ENCODE results near the gene PILRA.
"Not testable (repeated sequence)": the region's sequence is repeated elsewhere in the genome, so short reads cannot be mapped to it uniquely, and the experiment has no call there.

PILRA gene

GRCh38 chr7:100380196-100380595 lies 6.9 kb downstream of the PILRA start:
- DNase-seq (ENCODE audit: low spot score): no peak

DNA sequence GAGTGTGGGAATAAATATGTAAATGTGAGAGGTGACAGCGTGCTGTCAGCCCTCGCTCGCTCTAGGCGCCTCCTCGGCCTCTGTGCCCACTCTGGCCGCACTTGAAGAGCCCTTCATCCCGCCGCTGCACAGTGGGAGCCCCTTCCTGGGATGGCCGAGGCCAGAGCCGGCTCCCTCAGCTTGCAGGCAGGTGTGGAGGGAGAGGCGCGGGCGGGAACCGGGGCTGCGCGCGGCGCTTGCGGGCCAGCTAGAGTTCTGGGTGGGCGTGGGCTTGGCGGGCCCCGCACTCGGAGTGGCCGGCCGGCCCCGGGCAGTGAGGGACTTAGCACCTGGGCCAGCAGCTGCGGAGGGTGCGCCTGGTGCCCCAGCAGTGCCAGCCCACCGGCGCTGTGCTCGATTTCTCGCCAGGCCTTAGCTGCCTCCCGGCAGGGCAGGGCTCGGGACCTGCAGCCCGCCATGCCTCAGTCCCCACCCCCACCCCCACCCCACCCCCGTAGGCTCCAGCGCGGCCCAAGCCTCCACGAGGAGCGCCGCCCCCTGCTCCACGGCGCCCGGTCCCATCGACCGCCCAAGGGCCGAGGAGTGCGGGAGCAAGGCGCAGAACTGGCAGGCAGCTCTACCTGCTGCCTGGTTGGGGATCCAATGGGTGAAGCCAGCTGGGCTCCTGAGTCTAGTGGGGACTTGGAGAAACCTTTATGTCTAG lies 8.4 kb downstream of the PILRA start:
- not testable (repeated sequence) for DNase-seq (ENCODE audit: low spot score)

GRCh38 chr7:100382234-100382853 lies 9.1 kb downstream of the PILRA start:
- not testable (repeated sequence) for DNase-seq (ENCODE audit: low spot score)

- no peak for DNase-seq (ENCODE audit: low spot score)
Observed at GRCh38 chr7:100384628-100385294, 11.5 kb downstream of the PILRA start.

- no peak for DNase-seq (ENCODE audit: low spot score)
Observed at GRCh38 chr7:100386940-100387339, 13.7 kb downstream of the PILRA start.

DNA sequence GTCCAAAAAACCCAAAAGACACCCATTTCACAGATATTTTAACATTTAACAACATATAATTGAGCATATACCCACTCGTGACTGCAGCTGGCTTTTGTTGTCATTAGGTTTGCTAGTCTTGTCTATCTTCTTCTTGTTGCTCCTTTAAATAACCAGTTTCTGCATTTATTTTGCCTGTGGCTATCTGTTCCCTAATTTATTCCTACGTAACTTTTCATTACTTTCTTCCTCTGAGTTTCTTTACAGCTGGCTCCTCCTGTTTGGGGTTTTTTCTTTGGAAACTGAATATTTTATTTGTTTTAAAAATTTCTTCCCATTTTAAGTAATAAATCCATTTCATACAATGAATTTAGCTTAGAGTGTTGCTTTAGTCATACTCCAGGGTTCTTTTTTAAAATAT lies 14.4 kb downstream of the PILRA start:
- no peak for DNase-seq (ENCODE audit: low spot score)

DNA sequence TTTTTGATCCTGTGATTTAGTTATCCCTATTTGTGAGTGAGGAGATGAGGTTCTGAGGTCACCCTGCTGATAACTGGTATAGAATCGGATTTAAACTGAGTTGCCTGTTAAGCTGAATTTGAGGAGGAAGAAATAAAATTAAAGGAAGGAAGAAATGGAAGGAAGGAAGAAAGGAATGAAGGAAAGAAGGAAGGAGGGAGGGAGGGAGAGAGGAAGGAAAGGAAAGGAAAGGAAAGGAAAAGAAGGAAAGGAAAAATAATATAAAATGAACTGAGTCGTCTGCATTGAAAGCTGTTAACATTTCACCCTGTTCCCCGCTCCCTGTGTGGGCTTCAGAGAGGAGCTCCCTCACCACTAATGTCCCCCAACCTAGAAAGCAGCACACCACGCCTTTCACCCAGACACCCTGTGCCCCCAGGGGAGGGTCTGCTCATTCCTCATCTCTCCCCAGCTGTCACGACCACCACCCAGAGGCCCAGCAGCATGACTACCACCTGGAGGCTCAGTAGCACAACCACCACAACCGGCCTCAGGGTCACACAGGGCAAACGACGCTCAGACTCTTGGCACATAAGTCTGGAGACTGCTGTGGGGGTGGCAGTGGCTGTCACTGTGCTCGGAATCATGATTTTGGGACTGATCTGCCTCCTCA lies 16.3 kb downstream of the PILRA start:
- DNase-seq (ENCODE audit: low spot score): no peak

- no peak for DNase-seq (ENCODE audit: low spot score)
Observed at GRCh38 chr7:100390286-100391009, 17.2 kb downstream of the PILRA start.

DNA sequence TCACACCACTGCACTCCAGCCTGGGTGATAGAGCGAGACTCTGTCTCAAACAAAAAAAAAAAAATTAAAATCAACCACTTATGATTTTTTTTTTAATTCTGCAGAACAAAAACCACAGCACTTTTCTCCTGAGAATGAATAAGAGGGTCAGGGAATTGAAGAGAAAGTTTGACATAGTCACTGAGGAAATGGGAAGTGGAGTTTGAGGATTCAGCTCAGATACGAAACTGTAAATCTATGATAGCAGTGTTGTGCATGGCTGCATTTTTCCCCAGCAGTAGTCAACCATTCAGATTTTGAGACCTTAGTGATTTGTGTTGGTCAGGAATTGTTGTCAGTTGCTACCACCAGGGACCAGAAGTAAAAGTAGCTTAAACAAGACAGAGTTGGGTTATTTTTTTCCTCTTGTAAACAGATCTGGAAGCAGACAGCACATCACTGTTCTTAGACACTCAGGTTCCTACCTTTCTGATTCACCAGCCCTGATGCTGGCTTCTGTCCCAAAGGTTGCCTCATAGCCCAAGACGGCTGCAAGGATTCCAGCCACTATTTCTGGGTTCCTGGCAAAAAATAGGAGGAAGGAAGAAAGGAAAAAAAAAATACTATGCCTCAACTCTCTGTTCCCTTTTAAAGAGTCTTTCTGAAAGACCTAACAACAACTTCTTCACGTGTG lies 20.1 kb downstream of the PILRA start:
- peak; percentile 18 for DNase-seq (ENCODE audit: low spot score)

- no peak for DNase-seq (ENCODE audit: low spot score)
Observed at GRCh38 chr7:100394077-100394476, 20.8 kb downstream of the PILRA start.

- peak; percentile 56 for DNase-seq (ENCODE audit: low spot score)
Observed at GRCh38 chr7:100396421-100396982, 23.2 kb downstream of the PILRA start.

GRCh38 chr7:100397315-100398081 lies 24.2 kb downstream of the PILRA start:
- no peak for DNase-seq (ENCODE audit: low spot score)

GRCh38 chr7:100398239-100398638 lies 25.0 kb downstream of the PILRA start:
- DNase-seq (ENCODE audit: low spot score): no peak

GRCh38 chr7:100400041-100400440 lies 26.8 kb downstream of the PILRA start:
- no peak for DNase-seq (ENCODE audit: low spot score)

DNA sequence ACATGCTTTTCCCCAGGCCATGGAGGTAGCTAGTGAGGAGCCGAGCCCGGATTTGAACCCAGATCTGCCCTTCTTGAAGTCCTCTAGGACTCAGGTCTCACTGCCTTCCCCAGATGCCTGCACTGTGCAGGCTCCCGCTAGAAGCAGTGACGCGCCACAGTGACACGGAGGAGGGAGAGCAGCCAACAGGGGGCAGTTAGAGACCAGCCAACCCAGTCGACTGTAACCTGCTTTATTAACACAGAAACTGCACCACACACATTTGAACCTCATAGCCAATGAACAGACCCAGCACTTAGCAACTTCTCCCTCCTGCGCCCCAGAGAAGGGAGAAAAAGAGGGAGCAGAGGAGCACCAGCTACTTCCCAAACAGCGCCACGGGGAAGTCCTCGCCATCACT lies 27.4 kb downstream of the PILRA start:
- DNase-seq (ENCODE audit: low spot score): no peak

DNA sequence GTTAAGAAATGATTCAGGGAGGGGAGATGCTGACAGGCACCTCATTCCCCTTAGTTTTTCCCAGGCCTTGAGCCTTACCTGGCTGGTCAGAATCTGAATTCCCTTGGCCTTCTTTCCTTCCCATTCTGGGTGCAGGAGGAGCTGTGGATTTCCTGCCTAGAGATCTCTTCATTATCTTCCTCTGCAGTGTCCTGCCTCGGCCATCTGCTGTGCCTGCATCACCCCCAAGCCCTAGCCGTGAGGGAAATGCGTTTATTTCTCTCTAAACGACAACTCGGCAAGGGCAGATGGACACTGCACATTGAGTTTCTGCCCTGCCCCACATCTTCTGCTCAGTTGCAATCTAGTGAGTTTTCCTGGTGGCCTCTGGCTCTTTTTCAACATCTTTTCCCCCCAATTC lies 28.5 kb downstream of the PILRA start:
- no peak for DNase-seq (ENCODE audit: low spot score)

GRCh38 chr7:100402241-100402640 lies 29.0 kb downstream of the PILRA start:
- no peak for DNase-seq (ENCODE audit: low spot score)

DNA sequence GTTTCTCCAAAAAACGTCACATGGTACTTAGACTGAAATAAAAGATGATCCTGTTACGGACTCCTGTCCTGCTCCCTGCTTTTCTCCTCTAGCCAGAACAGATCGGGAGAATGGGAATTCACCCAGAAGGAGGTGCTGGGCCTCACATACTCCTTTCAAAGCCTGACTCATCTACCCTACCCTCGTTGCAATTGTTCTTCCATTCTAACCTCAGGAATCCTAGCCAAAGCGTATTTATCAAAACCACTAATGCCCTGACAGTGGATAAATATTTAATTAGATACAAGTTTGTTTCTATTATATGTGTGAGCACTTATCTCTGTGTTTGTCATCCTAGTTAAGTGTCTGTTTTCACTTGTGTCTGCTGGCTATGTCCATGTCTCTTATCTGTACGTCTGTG lies 33.5 kb downstream of the PILRA start:
- DNase-seq (ENCODE audit: low spot score): no peak

DNA sequence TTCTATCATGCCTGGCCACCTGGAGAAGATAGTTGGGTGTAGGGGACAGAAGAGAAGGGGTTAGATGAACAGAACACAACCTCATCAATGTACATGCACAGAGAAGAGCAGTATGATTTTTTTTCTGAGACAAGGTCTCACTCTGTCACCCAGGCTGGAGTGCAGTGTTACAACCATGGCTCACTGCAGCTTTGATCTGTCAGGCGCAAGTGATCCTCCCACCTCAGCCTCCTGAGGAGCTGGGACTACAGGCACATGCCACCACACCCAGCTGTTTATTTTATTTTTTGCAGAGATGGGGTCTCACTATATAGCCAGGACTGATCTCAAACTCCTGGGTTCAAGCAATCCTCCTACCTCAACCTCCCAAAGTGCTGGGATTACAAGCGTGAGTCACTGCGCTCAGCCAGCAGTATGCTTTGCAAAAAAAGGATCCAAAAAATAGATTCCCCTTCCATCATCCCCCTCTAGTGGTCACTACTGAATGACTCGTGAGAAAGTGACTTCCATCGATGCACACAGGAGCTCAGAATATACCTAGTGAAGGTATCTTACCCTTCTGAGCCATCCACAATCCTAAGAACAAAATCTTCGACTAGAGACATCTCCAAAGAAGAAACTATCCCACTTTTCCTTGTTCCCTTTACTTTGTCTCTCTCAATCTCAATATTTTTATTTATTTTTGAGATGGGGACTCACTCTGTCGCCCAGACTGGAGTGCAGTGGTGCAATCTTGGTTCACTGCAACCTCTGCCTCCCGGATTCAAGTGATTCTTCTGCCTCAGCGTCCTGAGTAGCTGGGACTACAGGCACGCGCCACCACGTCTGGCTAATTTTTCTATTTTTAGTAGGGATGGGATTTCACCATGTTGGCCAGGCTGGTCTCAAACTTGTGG lies 34.2 kb downstream of the PILRA start:
- peak; percentile 71 for DNase-seq (ENCODE audit: low spot score)

Data from germinal center (tissue), 1 donor.